Esophagus muscularis mucosa (tissue), 4 donors: ENCODE measurements around the gene LIPC. TPM values are rescaled to one million over a fixed set of nuclear protein-coding genes. Genes with fewer than 3 reads are reported as not detected.

Experiments
- DNase-seq: peaks from one replicate; pipeline ENCODE4 v3.0.0-alpha.2; 2017; ENCODE audit errors: extremely low spot score
- H3K27ac ChIP-seq, 4 donors: fragments of 200-600 bp; sonication (generic); replicated peaks in 1 of 4; 1 replicate in 3 of 4; 2 replicates in 1 of 4; pipeline ENCODE4 v1.5.1; 2016 to 2019; ENCODE audit warnings: mild to moderate bottlenecking in 1 of 4
- H3K27me3 ChIP-seq, 4 donors: fragments of 200-600 bp; sonication (generic); one replicate each; pipeline versions ENCODE4 v1.5.1 to v1.6.0; 2016 to 2019
- H3K36me3 ChIP-seq, 4 donors: fragments of 200-600 bp; sonication (generic); one replicate each; pipeline ENCODE4 v1.5.1; 2016 to 2019
- H3K4me1 ChIP-seq, 4 donors: fragments of 200-600 bp; sonication (generic); one replicate each; pipeline ENCODE4 v1.5.1; 2016 to 2019
- H3K4me3 ChIP-seq, 4 donors: fragments of 200-600 bp; sonication (generic); 1 replicate in 2 of 4; 2 replicates in 2 of 4; pipeline ENCODE4 v1.5.1; 2016 to 2019; ENCODE audit warnings: mild to moderate bottlenecking in 4 of 4, moderate library complexity in 1 of 4
- H3K9me3 ChIP-seq, 4 donors: fragments of 200-600 bp; sonication (generic); 1 replicate in 3 of 4; 2 replicates in 1 of 4; pipeline ENCODE4 v1.5.1; 2016 to 2019
- CTCF ChIP-seq, 3 experiments: fragments of 200-600 bp in 2 of 3; fragments of 450-650 bp in 1 of 3; sonication (generic) in 2 of 3; IDR thresholded peaks; one replicate each; pipeline ENCODE4 v1.5.1; 2017 to 2019; ENCODE audit warnings: antibody characterized with exemption in 3 of 3, mild to moderate bottlenecking in 2 of 3, moderate library complexity in 1 of 3
- EP300 ChIP-seq: sonication (generic); formaldehyde crosslinking; IDR thresholded peaks from one replicate; pipeline ENCODE4 v1.6.1; 2017; ENCODE audit warnings: antibody characterized with exemption
- POLR2A ChIP-seq: fragments of 450-650 bp; IDR thresholded peaks from one replicate; pipeline ENCODE4 v1.6.1; 2017; ENCODE audit warnings: antibody characterized with exemption, moderate library complexity, mild to moderate bottlenecking, low read depth
- POLR2AphosphoS5 ChIP-seq, 2 donors: sonication (generic); formaldehyde crosslinking; IDR thresholded peaks; one replicate each; pipeline ENCODE4 v1.6.1; 2017; ENCODE audit warnings: antibody characterized with exemption in 2 of 2
- WGBS: methylation state at CpG from one replicate; pipeline ENCODE4 v1.1.5; 2018; 5-methylcytosine and 5-hydroxymethylcytosine counted together
- intact Hi-C: fragments of 100-400 bp; cut with DNase I; formaldehyde crosslinking; loops from one replicate; pipeline ENCODE4 v1.15.1; 2023
- total RNA-seq, 4 donors: library from RNA; depleted of rRNA; stranded (reverse); fragments of >200 nt; gene quantifications; one replicate each; pipeline versions ENCODE4 v1.1.0 to v1.2.1, GENCODE V29; 2016

Gene LIPC
- total RNA-seq, 4 donors from 2014 or later: 0.06 to 0.63 (median 0.37) TPM

DNA sequence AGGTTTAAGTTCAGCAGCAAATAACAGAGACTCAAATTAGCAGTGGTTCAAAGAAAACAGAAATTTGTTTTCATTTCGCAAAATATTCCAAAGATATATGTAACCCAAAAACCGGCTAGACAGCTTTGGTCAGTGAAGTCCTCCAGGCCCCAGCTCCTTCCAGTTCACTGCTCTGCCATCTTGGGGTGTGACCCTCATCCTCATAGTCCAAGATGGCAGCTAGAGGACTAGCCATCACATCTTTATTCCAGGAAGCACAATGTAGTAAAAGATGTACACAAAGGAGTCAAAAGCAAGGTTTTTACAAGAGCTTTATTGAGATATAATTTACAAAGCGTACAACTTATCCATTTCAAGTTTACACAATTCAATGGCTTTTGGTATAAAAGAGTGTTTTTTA, 107.1 kb downstream of the LIPC start:
- 98% methylated on average over 3 of the region's 3 CpGs for WGBS
- H3K4me3 ChIP-seq: no peak overlapping the region
- intact Hi-C loops: no loop called here

DNA sequence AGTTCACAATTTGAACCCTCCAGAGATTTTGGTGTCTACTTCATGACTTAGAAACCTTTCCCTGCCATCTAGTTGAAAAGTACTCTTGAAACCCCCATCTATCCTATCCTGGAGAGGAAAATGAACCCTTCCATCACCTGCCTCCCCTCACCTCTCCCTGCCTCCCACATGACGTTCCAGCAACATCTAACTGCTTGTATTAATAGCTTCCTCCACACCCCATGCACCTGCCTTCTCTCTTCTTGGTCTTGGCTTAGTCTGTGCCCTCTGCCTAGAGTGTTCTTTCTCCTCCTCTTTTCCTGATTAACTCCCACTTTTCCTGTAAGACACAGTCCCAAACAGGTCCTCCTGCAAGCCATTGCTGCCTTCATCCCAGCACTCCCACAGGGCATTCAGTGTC, 107.8 kb downstream of the LIPC start:
- Histone ChIP-seq H3K27ac (no peak overlapping the region), H3K4me1 (no peaks in the 10 kb centered on the region), H3K36me3 (no peaks in the 10 kb centered on the region), H3K4me3 (no peak overlapping the region), H3K27me3 (no peaks in the 10 kb centered on the region), H3K9me3 (peaks cover 0 to 3% (median 0%) of the 10 kb centered on the region in 4 donors)
- TF ChIP-seq POLR2A: no peak
- TF ChIP-seq EP300: no peak
- no peak for TF ChIP-seq CTCF (IDR thresholded peaks at IDR 0.05)
- TF ChIP-seq POLR2AphosphoS5 (IDR thresholded peaks at IDR 0.05): no peak
- 67% methylated on average over 1 of the region's 1 CpG for WGBS
- intact Hi-C loops: no loop called here
- no peak for DNase-seq

More for the DNA sequence above, 107.1 kb downstream of the LIPC start:
- Histone ChIP-seq H3K27ac (no peak overlapping the region), H3K36me3 (no peaks in the 10 kb centered on the region), H3K9me3 (peaks cover 0 to 3% (median 0%) of the 10 kb centered on the region in 4 donors), H3K4me1 (no peaks in the 10 kb centered on the region), H3K27me3 (no peaks in the 10 kb centered on the region)
- TF ChIP-seq EP300: no peak
- no peak for TF ChIP-seq POLR2A
- no peak for TF ChIP-seq POLR2AphosphoS5 (IDR thresholded peaks at IDR 0.05)
- DNase-seq: no peak

DNA sequence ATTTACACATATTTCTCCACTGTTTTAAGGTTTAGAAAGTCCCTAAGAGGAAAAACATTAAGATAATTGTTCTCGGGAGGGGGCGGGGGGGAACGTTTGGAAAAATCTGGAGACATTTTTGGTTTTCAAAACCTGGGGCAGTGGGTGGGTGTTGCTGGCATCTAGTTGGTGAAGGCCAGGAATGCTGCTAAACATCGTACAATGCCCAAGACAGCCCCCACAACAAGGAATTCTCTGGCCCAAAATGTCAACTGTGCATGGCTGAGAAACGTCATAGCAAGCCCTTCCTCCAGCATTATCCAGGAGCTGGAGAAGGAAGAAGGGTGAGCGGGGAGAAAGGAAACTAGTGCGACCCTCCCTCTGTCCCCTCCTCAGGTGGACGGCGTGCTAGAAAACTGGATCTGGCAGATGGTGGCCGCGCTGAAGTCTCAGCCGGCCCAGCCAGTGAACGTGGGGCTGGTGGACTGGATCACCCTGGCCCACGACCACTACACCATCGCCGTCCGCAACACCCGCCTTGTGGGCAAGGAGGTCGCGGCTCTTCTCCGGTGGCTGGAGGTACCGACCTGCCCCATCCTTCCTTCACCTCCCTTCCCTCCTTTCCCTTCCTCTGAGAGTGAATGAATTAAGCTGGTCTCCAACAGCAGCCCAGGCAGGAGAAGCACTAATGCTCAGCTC, 109.8 kb downstream of the LIPC start:
- H3K9me3 ChIP-seq: peaks cover 0 to 3% (median 0%) of the 10 kb centered on the region in 4 donors
- H3K4me3 ChIP-seq: no peak overlapping the region
- H3K36me3 ChIP-seq: no peaks in the 10 kb centered on the region
- H3K27me3 ChIP-seq: no peaks in the 10 kb centered on the region
- TF ChIP-seq CTCF (IDR thresholded peaks at IDR 0.05): no peak
- no peak for TF ChIP-seq EP300
- TF ChIP-seq POLR2AphosphoS5 (IDR thresholded peaks at IDR 0.05): no peak
- no peak for TF ChIP-seq POLR2A
- H3K4me1 ChIP-seq: peaks cover 2 to 7% (median 6%) of the 10 kb centered on the region in 4 donors
- 89% methylated on average over 22 of the region's 22 CpGs for WGBS
- DNase-seq: no peak
- intact Hi-C loops: no loop called here
- no peak overlapping the region for H3K27ac ChIP-seq

DNA sequence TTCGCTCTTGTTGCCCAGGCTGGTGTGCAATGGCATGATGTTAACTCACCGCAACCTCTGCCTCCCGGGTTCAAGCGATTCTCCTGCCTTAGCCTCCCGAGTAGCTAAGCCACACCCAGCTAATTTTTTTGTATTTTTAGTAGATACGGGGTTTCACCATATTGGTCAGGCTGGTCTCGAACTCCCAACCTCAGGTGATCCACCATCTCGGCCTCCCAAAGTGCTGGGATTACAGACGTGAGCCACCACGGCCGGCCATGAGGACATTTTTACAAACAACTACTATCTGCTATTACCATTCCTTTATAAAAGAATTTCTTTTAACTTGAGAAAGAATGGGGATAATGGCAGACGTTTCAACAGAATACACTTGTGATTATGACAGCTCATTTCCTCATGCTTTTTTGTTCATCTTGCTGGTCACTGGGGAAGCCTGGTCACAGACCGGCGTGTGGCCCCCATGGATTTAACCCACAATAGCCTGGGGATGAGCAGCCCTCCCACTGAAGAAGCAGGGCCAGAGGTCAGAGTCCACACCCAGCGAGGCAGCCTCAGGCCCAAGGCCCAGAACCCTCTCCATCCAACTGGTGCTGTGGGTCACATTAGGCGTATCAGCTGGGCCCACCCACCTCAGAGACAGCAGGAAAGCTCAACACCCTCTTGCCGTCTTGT, 112.0 kb downstream of the LIPC start:
- Histone ChIP-seq H3K36me3 (no peaks in the 10 kb centered on the region), H3K4me1 (peaks cover 19 to 29% (median 25%) of the 10 kb centered on the region in 4 donors), H3K27me3 (no peaks in the 10 kb centered on the region), H3K9me3 (peaks cover 0 to 2% (median 0%) of the 10 kb centered on the region in 4 donors), H3K4me3 (no peak overlapping the region), H3K27ac (no peak overlapping the region)
- WGBS: 92% methylated on average over 17 of the region's 17 CpGs
- DNase-seq: no peak
- intact Hi-C loops: no loop called here
- TF ChIP-seq CTCF (IDR thresholded peaks at IDR 0.05) (no peak), POLR2AphosphoS5 (IDR thresholded peaks at IDR 0.05) (no peak), POLR2A (no peak), EP300 (no peak)

- no peak for DNase-seq
- Histone ChIP-seq H3K4me1 (peaks cover 29 to 39% (median 35%) of the 10 kb centered on the region in 4 donors), H3K4me3 (no peak overlapping the region), H3K27ac (no peak overlapping the region), H3K9me3 (no peaks in the 10 kb centered on the region), H3K36me3 (no peaks in the 10 kb centered on the region), H3K27me3 (no peaks in the 10 kb centered on the region)
- TF ChIP-seq CTCF (IDR thresholded peaks at IDR 0.05) (no peak), EP300 (no peak), POLR2A (no peak)
- intact Hi-C loops: no loop called here
- WGBS: 91% methylated on average over 5 of the region's 5 CpGs
Measured at GRCh38 chr15:58544756-58545155, 113.0 kb downstream of the LIPC start.
